Measurements from ENCODE around the gene PDCD1LG2. TPM values are rescaled to one million over a fixed set of nuclear protein-coding genes. Genes with fewer than 3 reads are reported as not detected.

Gene PDCD1LG2
- total and polyA plus RNA-seq, 2 donors: 3.4 to 8.2 TPM

- Histone ChIP-seq H3K27ac (ENCODE audit: low read depth in 1 of 2, low read length in 1 of 2) (peak overlapping the region; percentile 79 to 82), H3K36me3 (ENCODE audit: control insufficient read depth in 2 of 2, insufficient read depth in 2 of 2, low read length in 1 of 2) (no peaks in the 10 kb centered on the region), H3K4me3 (ENCODE audit: low read length in 2 of 2) (no peak overlapping the region), H3K9me3 (ENCODE audit: control insufficient read depth in 2 of 2, insufficient read depth in 1 of 2, low read length in 1 of 2) (no peaks in the 10 kb centered on the region), H3K27me3 (ENCODE audit: control insufficient read depth in 2 of 2, insufficient read depth in 1 of 2, low read length in 1 of 2) (no peaks in the 10 kb centered on the region), H3K4me1 (ENCODE audit: control insufficient read depth in 2 of 2, insufficient read depth in 2 of 2, low read length in 2 of 2) (peaks cover 13 to 19% of the 10 kb centered on the region in 2 donors)
- DNase-seq (ENCODE audit: low read depth in 6 of 9, low spot score in 9 of 9): peak in 7 of 9 donors; percentile 9 to 79 (median 37)
- 39% methylated on average over 7 of the region's 7 CpGs for WGBS
Measured at GRCh38 chr9:5557606-5558587, 47.6 kb downstream of the PDCD1LG2 start.

DNA sequence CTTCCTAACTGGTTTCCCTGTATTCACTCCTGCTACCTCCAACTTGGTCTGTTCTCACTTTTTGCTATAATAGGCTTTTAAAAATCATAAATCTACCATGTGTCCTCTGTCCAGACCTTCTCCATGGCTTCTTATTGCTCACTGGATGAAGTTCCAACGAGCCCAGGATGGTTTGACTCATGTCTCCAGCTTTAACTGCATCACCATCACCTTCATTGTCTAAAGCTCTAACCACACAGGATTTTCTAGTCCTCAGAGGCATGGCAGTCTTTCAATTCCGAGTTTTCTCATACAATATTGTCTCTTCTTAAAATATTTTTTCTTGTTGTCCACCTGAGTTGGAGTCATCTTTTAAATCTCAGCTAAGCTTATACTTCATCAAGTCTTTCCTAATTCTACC lies 49.3 kb downstream of the PDCD1LG2 start:
- WGBS: 96% methylated on average over 2 of the region's 2 CpGs
- H3K9me3 ChIP-seq (ENCODE audit: control insufficient read depth in 2 of 2, insufficient read depth in 1 of 2, low read length in 1 of 2): no peaks in the 10 kb centered on the region
- no peaks in the 10 kb centered on the region for H3K36me3 ChIP-seq (ENCODE audit: control insufficient read depth in 2 of 2, insufficient read depth in 2 of 2, low read length in 1 of 2)
- H3K4me3 ChIP-seq (ENCODE audit: low read length in 2 of 2): no peak overlapping the region
- peaks cover 13 to 22% of the 10 kb centered on the region in 2 donors for H3K4me1 ChIP-seq (ENCODE audit: control insufficient read depth in 2 of 2, insufficient read depth in 2 of 2, low read length in 2 of 2)
- no peak for DNase-seq (ENCODE audit: low read depth in 6 of 9, low spot score in 9 of 9)
- no peak overlapping the region for H3K27ac ChIP-seq (ENCODE audit: low read depth in 1 of 2, low read length in 1 of 2)
- no peaks in the 10 kb centered on the region for H3K27me3 ChIP-seq (ENCODE audit: control insufficient read depth in 2 of 2, insufficient read depth in 1 of 2, low read length in 1 of 2)

DNA sequence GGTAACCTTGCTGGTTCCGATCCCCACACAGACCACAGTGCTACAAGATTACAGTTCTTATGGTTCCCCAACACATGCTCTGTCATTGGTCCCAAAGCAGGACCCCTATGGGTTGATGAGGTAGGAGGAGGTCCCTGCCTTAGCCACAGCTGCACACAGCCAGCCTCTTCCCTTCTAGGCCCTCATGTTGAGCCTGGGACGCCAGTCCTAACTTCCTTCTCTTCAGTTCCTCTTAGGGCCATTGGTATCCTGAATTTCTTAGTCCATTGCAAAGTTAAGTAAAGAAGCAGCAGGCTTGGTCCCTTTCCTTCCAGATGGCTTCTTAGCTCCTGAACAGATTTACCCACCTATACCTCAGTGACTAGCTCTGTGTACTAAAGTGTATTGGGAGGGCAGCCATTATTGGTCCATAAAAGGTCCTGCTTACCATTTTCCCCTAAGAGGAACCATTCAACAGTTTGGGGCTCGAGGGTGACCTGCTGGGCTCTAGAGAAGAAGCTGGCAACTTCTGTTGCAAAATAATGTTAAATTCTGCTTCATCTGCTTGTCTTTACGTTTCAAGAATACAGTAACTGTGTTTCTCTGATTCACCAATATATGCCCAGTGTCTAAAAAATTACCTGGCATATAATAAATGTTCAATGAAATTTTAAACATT lies 50.2 kb downstream of the PDCD1LG2 start:
- no peak for DNase-seq (ENCODE audit: low read depth in 6 of 9, low spot score in 9 of 9)
- no peaks in the 10 kb centered on the region for H3K27me3 ChIP-seq (ENCODE audit: control insufficient read depth in 2 of 2, insufficient read depth in 1 of 2, low read length in 1 of 2)
- 96% methylated on average over 4 of the region's 4 CpGs for WGBS
- peaks cover 13 to 22% of the 10 kb centered on the region in 2 donors for H3K4me1 ChIP-seq (ENCODE audit: control insufficient read depth in 2 of 2, insufficient read depth in 2 of 2, low read length in 2 of 2)
- no peaks in the 10 kb centered on the region for H3K36me3 ChIP-seq (ENCODE audit: control insufficient read depth in 2 of 2, insufficient read depth in 2 of 2, low read length in 1 of 2)
- H3K9me3 ChIP-seq (ENCODE audit: control insufficient read depth in 2 of 2, insufficient read depth in 1 of 2, low read length in 1 of 2): no peaks in the 10 kb centered on the region
- H3K4me3 ChIP-seq (ENCODE audit: low read length in 2 of 2): no peak overlapping the region
- no peak overlapping the region for H3K27ac ChIP-seq (ENCODE audit: low read depth in 1 of 2, low read length in 1 of 2)

- H3K36me3 ChIP-seq (ENCODE audit: control insufficient read depth in 2 of 2, insufficient read depth in 2 of 2, low read length in 1 of 2): no peaks in the 10 kb centered on the region
Measured at GRCh38 chr9:5561828-5562488, 51.6 kb downstream of the PDCD1LG2 start.

DNA sequence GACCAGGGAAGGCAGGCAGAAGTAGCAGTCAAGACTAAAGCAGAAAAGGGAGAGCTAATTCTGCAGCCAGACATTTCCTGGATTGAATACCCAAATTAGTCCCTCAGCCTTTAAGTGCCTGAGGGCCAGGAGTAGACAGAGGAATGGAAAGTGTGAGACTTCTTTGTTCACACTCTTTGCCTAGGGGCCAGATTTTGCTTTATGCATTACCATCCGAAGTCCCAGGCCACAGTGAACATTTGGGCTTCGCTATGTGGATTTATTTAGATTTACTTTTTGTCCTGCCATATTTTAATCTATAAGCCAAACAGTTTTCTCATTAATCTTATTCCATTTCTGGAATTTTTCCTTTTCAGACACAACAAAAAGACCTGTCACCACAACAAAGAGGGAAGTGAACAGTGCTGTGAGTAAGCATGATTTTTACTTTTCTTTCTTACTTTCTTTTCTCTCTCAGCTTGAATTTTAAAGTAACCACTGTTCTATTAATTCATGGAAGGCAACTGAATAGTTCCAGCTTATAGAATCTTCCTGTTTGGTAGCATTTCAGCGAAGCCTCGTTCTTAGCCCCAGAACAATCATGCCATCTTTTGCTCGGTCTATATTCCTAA lies 52.6 kb downstream of the PDCD1LG2 start:
- Histone ChIP-seq H3K27ac (ENCODE audit: low read depth in 1 of 2, low read length in 1 of 2) (peak overlapping the region; percentile 11 to 54), H3K27me3 (ENCODE audit: control insufficient read depth in 2 of 2, insufficient read depth in 1 of 2, low read length in 1 of 2) (no peaks in the 10 kb centered on the region), H3K9me3 (ENCODE audit: control insufficient read depth in 2 of 2, insufficient read depth in 1 of 2, low read length in 1 of 2) (no peaks in the 10 kb centered on the region), H3K36me3 (ENCODE audit: control insufficient read depth in 2 of 2, insufficient read depth in 2 of 2, low read length in 1 of 2) (no peaks in the 10 kb centered on the region), H3K4me3 (ENCODE audit: low read length in 2 of 2) (no peak overlapping the region), H3K4me1 (ENCODE audit: control insufficient read depth in 2 of 2, insufficient read depth in 2 of 2, low read length in 2 of 2) (peaks cover 7 to 14% of the 10 kb centered on the region in 2 donors)
- 59% methylated on average over 5 of the region's 5 CpGs for WGBS
- DNase-seq (ENCODE audit: low read depth in 6 of 9, low spot score in 9 of 9): no peak

More at GRCh38 chr9:5561828-5562488, 51.6 kb downstream of the PDCD1LG2 start:
- Histone ChIP-seq H3K4me3 (ENCODE audit: low read length in 2 of 2) (no peak overlapping the region), H3K9me3 (ENCODE audit: control insufficient read depth in 2 of 2, insufficient read depth in 1 of 2, low read length in 1 of 2) (no peaks in the 10 kb centered on the region), H3K27ac (ENCODE audit: low read depth in 1 of 2, low read length in 1 of 2) (no peak overlapping the region), H3K27me3 (ENCODE audit: control insufficient read depth in 2 of 2, insufficient read depth in 1 of 2, low read length in 1 of 2) (no peaks in the 10 kb centered on the region), H3K4me1 (ENCODE audit: control insufficient read depth in 2 of 2, insufficient read depth in 2 of 2, low read length in 2 of 2) (peaks cover 13 to 22% of the 10 kb centered on the region in 2 donors)
- no peak for DNase-seq (ENCODE audit: low read depth in 6 of 9, low spot score in 9 of 9)
- WGBS: 100% methylated on average over 1 of the region's 1 CpG

GRCh38 chr9:5563417-5563815 lies 53.1 kb downstream of the PDCD1LG2 start:
- H3K4me1 ChIP-seq (ENCODE audit: control insufficient read depth in 2 of 2, insufficient read depth in 2 of 2, low read length in 2 of 2): peaks cover 2 to 14% of the 10 kb centered on the region in 2 donors
- H3K27ac ChIP-seq (ENCODE audit: low read depth in 1 of 2, low read length in 1 of 2): peak overlapping the region in 1 of 2 donors; percentile 54
- 94% methylated on average over 2 of the region's 2 CpGs for WGBS
- H3K27me3 ChIP-seq (ENCODE audit: control insufficient read depth in 2 of 2, insufficient read depth in 1 of 2, low read length in 1 of 2): no peaks in the 10 kb centered on the region
- H3K9me3 ChIP-seq (ENCODE audit: control insufficient read depth in 2 of 2, insufficient read depth in 1 of 2, low read length in 1 of 2): no peaks in the 10 kb centered on the region
- no peak for DNase-seq (ENCODE audit: low read depth in 6 of 9, low spot score in 9 of 9)
- no peaks in the 10 kb centered on the region for H3K36me3 ChIP-seq (ENCODE audit: control insufficient read depth in 2 of 2, insufficient read depth in 2 of 2, low read length in 1 of 2)
- H3K4me3 ChIP-seq (ENCODE audit: low read length in 2 of 2): no peak overlapping the region

DNA sequence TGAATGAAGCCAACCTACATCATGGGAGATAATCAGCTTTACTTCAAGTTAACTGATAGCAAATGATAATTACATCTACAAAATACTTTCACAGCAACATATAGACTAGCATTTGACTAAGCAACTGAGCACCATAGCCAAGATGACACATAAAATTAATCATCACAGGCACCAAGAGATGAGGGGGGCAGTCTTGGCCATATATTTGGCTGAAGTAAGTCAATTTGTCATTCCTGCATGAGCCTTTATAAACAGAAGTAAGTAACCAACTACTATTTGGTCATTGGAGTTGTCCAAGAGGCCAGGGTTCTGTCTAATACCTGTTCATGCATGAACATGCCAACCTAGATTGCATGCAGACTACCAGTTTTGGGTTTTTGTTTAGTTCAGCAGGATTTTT lies 53.6 kb downstream of the PDCD1LG2 start:
- H3K9me3 ChIP-seq (ENCODE audit: control insufficient read depth in 2 of 2, insufficient read depth in 1 of 2, low read length in 1 of 2): no peaks in the 10 kb centered on the region
- no peaks in the 10 kb centered on the region for H3K36me3 ChIP-seq (ENCODE audit: control insufficient read depth in 2 of 2, insufficient read depth in 2 of 2, low read length in 1 of 2)
- DNase-seq (ENCODE audit: low read depth in 6 of 9, low spot score in 9 of 9): no peak
- H3K27ac ChIP-seq (ENCODE audit: low read depth in 1 of 2, low read length in 1 of 2): no peak overlapping the region
- H3K27me3 ChIP-seq (ENCODE audit: control insufficient read depth in 2 of 2, insufficient read depth in 1 of 2, low read length in 1 of 2): no peaks in the 10 kb centered on the region
- peaks cover 5 to 14% of the 10 kb centered on the region in 2 donors for H3K4me1 ChIP-seq (ENCODE audit: control insufficient read depth in 2 of 2, insufficient read depth in 2 of 2, low read length in 2 of 2)
- no peak overlapping the region for H3K4me3 ChIP-seq (ENCODE audit: low read length in 2 of 2)

DNA sequence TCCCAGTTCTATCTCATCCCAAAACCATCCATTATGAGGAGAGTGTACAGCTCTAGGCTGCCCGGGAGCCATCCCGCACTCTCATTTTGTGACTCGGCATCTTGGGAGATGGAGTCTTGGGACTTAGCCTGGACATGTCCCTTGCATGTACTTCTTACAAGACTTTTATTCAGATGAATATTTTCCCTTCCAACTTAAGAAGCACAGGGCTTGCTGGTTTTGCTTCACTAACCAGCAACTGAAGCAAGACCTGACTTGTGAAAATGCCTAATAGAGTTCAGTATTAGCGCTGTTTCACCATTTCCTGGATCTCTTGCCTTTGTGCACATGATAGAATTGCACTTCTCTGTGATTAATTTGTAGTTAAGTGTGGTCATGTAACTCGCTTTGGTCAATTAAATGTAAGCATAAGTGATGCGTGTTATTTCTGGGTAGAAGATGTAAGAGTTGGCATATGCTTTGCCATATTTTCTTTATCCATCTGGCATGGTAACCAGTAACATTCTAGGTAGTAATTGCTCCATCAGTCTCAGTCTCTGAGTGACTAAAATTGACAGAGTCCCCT lies 55.8 kb downstream of the PDCD1LG2 start:
- H3K4me1 ChIP-seq (ENCODE audit: control insufficient read depth in 2 of 2, insufficient read depth in 2 of 2, low read length in 2 of 2): peaks cover 16 to 25% of the 10 kb centered on the region in 2 donors
- WGBS: 92% methylated on average over 6 of the region's 6 CpGs
- no peaks in the 10 kb centered on the region for H3K27me3 ChIP-seq (ENCODE audit: control insufficient read depth in 2 of 2, insufficient read depth in 1 of 2, low read length in 1 of 2)
- peak overlapping the region; percentile 6 to 11 for H3K27ac ChIP-seq (ENCODE audit: low read depth in 1 of 2, low read length in 1 of 2)
- H3K9me3 ChIP-seq (ENCODE audit: control insufficient read depth in 2 of 2, insufficient read depth in 1 of 2, low read length in 1 of 2): no peaks in the 10 kb centered on the region
- no peak for DNase-seq (ENCODE audit: low read depth in 6 of 9, low spot score in 9 of 9)
- H3K4me3 ChIP-seq (ENCODE audit: low read length in 2 of 2): no peak overlapping the region
- H3K36me3 ChIP-seq (ENCODE audit: control insufficient read depth in 2 of 2, insufficient read depth in 2 of 2, low read length in 1 of 2): no peaks in the 10 kb centered on the region
